Stromal cell of bone marrow (primary cell): ENCODE results near the gene MYL7.

ENCODE experiments used
- DNase-seq: peaks from one replicate; pipeline ENCODE4 v3.0.0-alpha.2; 2012; ENCODE audit warnings: low read depth

MYL7 gene

DNA sequence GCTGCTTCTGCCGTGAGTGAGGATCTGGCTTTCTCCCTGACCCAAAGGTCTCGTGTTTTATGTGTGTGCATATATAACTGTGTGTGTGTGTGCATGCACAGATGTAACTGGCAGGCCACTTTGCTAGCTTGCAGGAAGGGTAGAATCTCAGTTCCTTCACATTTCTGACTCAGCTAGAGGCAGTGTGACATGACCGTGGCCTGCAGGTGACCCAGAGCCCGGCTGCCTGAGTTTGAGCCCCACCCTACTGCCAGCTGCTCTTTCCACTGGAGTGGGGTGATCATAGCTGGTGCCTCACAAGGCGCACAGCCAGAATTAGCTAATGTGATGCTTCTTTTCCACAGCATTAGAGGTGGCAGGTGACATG, 9.3 kb upstream of the MYL7 start:
- no peak for DNase-seq

DNA sequence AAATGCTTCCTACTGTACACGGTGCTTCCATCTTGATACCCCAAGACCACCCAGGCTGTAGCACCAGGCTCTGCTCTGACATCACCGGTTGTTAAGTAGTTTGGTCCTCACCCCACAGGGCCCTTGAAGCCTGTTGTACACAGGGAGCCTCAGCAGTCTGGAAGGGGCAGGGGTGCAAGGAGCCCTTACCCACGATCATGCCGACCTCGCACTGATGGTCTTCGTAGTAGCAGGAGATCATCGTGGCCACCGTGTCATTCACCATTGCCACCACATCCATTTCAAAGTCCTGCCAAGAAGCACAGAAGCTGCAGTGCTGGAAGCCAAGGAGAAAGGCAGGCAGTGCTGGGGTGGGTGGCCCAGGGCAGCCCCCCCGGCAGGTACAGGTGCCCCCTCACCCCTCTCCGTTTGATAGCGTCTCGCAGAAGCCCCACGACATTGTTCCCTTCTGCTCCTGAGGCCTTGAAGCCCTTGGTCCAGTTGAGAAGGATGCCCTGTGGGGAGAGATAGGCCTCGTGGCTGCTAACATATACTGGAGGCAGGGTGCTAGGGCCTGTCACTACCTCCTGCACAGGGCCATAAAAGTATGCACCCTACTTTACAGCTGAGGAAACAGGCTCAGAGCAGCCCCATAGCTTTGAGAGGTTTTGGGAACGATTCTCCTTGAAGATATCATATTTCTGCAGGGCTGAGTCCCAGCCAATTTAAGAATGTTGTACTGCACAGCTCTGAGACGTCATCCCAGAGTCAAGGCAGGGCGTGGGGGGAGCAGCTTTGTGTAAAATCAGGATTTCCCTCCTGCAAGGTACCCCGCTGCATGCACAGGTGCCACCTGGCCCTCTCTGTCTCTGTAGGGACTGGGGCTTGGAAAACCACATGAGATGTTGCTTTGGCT, 8.7 kb upstream of the MYL7 start:
- peak; percentile 23 for DNase-seq

DNA sequence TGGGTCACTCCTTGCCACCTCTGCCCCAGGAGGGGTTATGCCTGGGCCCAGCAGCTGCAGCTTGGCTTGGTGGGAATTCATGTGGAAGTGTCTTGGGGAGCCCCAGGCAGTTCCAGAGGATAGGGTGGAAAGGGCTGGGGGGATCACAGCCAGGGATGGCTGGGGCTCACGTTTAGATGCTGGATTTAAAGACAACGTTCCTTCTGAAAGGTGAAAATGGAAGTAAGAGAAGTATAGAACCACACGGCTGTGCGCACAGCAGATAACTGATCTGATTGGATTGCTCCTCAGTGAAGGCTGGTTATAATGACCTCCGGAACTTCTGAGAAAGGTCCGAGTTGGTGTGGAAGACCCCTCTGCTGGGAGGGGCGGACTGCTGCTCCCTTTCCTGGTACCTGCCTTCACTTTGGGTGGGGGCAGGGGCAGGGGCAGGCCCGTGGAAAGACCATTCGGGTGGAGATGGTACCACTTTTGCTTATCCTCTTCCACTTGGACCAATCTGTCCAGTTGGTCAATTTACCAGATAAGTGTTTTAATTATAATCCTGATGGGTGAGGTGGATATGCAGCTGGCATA, 7.9 kb upstream of the MYL7 start:
- no peak for DNase-seq

DNA sequence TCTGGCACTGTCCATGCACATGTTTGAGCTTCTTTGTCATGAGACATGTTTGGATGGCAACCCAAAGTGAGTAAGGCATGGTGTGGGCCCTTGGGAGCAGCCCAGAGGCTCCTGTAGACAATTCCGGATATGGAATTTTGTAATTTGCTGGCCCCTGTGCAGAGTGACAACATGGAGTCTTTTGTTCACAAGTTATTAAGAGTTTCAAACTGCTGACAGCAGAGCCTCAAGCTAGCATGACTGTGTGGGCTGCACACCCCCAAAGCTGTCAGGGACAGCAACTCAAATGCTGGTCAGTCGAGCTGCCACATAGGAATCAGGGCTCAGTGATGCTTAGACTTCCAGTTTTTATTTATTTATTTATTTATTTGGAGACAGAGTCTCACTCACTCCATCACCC, 7.0 kb upstream of the MYL7 start:
- no peak for DNase-seq

DNA sequence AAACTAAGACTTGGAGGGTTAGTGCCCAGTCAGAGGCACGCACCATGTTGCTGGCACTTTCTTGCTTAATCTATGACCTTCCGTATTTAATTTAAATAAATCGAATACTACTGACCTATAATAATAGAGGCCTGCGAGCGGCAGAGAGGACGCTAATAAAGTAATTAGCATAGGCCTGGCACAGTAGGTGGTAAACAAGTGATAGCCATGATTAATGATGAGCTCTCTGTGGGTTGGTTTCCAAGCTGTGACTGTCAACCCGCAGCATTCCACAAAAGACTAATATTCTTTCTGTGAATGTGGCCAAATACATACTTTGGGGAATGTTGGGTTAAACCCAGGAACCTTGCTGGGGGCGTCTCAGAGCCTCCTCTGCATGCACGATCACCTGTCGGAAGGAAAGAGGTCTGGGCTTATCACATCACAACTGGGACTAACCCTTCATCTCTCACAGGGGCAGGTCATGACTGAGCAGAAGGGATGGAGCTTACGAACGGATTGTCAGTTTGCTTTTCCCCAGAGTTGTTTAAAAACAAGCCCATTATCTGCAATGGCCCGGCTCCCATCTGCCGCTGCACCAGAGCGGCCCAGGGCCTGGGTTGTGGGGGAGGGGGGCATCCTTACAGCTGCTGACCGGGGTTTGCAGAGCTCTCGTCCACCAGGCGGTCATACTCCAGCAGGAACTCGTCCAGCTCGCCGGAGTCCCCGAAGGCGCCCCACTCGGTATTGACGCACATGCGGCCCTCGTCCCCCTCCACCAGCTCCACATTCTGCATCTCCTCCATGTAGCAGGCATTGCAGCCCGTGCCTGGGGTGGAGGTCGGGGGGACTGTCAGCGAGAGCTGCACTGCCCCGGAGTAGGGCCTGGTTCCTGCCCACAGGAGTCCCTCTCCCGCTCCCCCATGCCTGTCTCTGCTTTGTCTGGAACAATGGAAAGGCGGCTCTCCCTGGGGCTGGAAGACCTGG, 6.2 kb upstream of the MYL7 start:
- DNase-seq, result no peak

DNA sequence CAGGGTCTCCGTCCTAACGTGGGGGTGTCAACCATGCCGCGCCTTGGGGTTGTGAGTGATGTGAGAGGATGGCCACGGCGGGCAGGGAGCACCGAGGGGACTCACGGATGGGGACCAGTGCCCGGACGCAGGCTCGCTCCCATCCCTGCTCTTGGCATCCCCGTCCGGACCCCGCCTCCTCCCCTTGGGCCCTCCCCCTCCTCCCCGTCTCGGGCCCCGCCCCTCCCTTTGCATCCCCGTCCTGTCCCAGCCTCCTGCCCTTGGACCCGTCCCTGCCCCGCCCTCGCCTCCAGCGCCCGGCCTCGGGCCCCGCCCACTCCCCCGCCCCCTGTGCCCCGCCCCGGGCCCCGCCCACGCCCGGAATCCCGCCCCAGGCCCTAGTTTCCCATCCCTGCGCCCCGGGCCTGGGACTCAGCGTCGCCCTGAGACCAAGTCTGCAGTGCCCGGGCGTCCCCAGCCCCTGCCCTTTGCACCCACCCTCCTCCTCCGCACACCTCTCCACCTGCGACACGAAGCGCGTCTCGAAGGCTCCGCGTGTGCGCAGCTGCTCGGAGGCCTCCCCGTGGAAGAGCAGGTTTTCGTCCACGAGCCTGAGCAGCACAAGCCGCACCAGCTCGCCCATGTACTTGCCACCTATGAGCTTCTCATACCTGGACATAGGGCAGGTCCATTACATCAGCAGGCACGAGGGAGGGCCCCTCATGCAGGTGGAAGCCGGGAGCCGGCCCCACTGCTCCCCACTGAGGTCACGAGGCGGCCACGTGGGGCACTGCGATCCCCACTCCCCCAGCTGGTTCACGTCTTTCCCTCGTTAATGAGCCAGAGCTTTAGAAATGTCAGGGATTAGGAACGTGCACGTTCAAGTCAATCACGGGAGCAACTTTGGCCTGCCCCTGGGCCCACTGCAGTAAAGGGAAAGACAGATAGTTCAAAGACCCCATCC, 5.1 kb upstream of the MYL7 start:
- no peak for DNase-seq

DNA sequence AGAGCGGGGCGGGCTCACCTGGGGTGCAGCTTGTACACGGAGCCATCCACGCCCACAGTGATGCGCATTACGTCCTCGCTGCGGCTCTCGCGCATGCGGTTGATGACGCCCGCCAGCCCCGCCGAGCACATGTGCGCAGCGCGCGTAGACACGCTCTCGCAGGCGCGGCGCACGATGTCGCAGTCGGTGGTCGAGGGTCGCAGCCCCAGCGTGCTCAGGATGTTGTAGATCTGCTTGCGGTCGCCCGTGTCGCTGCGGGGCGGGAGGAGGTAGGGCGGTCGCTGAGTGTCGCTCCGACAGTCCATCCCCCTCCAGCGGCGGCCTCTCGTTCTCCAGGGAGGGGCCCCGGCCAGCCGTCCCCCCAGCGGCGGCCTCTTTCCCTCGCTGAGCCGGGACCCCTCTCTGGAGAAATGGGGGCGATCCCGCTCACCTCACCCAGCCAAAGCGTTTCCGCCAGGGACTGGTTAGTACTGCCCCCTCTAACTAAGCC, 4.4 kb upstream of the MYL7 start:
- no peak for DNase-seq

DNA sequence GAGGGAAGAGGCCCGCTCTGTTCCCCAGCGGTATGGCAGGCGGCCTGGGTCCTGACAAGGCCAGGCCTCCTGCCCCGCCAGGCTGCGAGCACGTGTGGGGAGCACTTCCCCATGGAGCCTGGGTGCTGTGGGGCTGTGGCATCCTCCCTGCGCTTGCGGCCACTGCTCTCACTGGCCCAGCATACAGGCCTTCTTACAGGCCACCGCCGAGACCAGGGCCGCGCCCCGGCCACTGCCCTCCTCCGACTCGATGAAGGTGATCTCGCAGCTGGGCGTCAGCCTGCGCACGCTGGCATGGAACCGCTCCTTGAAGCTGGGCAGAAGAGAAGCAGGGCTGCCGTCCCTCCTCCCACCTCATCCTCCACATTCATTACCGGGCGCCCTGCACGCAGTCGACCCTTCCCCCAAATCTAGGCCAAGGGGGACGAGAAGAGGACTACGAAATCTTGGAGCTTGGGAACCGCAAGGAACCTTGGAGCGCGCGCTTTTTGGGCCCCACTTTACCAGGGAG, 3.9 kb upstream of the MYL7 start:
- DNase-seq, result no peak

DNA sequence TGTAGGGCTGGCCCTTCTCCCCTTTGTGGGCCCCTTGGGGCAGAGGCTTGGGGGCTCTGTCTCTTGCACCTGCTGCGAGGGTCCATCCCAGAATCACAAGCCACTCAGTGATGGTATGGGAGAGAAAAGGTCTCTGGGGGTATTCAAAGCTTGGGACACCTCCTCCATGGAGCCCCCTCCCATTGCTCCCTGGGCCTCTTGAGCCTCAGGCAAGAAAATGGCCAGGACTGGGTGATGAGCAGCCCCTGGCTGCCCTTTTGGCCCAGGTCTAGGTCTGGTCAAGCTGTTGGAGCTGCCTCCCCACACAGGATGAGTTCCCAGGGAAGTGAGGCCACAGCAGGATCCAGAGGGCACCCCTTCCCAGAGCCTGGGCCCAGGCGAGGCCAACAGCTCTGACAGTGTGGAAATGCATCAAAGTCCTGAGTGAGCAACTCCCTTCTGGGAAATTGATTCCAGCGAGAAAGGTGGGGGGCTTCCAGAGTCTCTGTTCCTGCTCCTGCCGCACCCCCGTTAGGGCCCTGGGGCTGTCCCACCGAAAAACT, 3.4 kb upstream of the MYL7 start:
- no peak for DNase-seq

DNA sequence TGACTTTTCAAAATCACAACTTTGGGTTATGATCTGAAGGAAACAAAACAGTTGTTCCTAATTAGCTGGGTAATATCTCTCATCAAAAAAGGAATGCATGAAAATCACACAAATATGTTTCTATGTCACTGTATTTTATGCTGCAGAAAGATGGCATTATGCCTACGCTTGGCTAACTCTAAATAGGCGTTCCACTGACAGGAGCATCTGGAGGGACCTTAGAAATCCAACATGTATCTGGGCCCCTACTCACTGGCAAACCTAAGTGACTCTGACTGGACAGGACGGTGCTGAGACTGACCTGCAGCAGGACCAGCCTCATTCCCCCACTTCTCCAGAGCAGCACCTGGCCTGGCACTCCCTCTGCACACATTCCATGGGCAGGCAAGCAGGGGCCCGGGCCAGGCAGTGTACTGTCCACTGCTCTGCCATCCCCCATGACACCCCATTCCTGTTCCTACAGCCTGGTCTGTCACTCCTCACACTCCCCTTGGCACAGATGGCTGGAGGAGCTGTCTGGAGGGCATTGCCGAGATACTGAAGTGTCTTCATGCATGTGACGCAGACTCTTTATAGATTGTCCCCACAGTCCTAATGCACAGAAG, 2.6 kb upstream of the MYL7 start:
- no peak for DNase-seq

DNA sequence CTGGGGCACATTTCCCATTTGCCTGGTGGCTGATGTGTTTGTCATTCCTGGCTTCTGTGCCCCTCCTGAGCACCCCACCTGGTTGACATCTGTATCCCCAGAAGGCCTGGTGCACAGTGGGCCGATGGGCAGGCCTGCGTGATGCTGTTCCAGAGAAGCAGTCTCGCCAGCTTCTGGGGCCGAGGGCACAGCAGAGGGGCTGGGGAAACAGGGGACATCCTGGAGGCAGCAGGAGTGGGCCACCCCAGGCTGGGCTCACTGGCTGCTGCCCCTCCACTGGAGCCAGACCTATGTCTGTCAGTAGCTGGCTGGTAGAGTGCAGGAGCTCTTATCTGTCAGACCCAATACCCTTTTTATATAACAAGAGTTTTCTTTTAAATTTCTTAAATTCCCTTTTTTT, 896 bp upstream of the MYL7 start:
- no peak for DNase-seq

DNA sequence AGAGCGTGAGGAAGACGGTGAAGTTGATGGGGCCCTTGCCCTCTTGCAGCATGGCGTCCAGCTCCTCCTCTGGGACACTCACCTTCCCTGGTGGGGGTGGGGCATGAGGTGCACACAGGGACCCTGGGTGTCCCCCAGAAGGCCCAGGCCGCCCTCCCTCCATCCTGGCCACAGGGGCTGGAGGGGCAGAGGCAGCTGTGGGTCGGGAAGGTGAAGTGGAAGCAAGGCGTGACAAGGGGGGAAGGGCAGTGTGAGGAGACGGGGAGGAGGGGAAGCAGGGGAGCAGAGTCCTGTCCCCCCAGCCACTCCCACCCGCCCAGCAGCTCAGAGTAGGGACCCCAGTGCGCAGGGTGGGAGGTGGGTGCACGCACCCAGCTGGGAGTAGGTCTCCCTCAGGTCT, 791 bp downstream of the MYL7 start:
- no peak for DNase-seq

DNA sequence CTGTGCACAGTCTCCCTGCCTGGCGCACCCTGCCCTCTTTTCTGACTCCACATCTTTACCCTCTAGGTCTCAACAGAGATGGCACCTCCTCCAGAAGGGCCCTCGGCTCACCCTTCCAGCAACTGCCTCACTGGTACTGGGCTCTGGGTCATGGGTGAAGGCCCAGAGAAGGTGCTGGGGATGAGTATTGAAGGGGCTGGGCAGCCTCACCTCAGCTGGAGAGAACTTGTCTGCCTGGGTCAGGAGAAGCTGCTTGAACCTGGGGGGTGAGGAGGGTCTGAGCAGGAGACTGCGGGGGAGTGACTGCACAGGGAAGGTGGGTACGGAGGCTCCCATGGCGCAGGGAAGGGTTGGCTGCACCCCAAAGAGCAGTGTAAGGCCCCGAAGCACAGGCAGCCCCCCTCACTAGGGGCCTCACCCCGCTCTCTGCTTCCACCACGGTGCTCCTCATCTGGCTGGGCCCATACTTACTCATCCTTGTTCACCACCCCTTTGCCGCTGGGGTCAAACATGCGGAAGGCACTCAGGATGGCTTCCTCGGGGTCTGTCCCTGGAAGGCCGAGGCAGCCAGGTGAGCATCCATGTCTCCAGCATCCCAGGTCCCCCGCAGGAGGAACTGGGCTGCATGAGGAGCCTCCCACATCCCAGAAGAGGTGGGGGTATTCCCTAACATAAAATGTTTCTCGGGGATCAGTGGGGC, 1.7 kb downstream of the MYL7 start:
- no peak for DNase-seq

DNA sequence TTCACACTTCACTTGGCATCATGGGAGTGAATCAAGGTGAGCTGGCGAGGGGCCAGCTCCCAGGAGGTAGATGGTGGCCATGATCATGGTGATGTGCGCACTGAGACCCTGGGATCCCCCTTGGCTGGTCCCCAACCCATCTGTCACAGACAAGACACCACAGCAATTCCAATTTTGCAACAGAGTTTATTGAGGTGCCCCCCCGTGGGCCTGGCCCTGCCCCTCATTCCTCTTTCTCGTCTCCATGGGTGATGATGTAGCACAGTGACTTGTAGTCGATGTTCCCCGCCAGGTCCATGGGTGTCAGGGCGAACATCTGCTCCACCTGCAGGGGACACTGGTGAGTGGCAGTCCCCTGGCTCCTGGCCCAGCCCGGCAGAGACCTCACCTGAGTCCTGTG, 2.4 kb downstream of the MYL7 start:
- no peak for DNase-seq

DNA sequence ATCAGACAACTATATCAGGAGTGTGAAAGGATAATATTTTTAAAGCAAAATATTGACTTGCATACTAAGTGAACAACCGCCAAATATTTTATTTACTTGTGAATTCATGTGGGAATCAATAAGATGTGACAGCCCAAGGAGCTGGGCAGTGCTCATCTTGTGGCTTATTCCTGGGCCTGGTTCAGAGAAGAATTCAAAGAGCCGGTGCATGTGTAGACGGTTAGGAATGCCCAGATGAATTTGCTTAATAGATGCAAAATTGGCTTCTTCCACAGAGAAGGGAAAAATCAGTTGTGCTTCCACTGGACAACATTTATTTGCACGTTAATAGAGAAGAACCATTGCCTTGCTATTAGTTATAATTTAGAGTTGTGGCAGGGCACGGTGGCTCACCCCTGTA, 4.4 kb downstream of the MYL7 start:
- no peak for DNase-seq

DNA sequence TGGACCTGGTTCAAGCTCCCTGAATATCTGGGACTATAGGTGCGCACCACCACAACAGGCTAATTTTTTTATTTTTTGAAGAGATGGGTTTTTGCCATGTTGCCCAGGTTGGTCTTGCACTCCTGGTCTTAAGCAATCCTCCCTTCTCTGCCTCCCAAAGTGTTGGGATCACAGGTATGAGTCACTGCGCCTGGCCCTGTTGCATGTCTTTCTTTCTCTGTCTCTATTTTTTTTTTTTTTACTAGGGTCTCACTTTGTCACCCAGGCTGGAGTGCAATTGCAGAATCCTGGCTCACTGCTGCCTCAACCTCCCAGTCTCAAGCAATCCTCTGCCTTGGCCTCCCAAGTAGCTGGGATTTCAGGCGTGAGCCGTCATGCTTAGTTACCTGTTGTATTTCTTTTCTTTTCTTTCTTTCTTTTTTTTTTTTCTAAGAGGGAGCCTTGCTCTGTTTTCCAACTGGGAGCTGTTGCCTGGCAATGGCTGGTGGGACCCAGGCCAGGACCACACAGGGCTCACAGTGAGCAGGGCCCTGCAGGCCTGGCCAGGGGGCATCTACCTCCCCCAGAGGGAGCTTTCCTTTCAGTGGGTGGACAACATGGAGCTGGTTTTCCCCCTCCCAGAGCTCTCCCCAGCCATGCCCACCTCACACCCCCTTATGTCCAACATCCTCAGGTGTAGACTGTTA, 6.0 kb downstream of the MYL7 start:
- no peak for DNase-seq

DNA sequence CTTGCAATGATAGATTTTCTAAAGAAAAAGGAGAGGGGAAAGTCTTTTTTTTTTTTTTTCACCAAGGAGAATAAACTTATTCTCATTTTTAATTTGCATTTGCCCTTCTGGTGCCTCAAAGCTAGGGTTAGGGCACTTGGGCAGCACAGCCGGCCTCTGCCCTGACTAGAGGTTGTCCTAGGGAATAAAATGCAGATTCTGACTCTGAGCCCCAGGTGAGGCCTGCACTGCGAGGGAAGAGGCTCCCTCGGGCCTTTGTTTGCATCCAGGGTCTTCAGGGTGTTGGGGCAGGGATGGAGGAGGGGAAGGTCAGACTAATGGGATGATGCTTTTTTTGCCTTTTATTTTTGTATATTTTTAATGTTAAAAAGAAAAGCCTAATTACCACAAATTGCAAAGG, 7.8 kb downstream of the MYL7 start:
- DNase-seq, result no peak

DNA sequence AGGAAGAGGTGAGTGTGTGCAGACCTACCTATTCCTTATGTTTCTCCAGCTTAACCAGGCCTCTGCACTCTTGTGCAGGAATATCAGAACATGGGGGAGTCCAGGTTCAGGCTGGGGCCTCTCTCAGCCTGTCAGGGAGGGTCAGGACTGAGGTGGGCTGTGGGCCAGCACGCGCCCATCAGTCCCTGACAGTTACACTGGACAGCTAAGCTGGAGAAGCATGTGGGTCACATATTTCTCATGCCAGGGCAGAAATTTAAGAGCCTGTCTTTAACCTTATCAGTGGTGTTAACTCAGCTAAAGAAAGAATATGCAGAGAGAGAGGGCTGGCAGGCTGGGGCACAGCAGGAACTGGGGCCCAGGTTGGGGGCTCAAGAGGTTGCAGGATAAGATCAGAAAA, 9.1 kb downstream of the MYL7 start:
- no peak for DNase-seq
